Thyroid gland (tissue), 4 donors: ENCODE data around the gene YWHAQ.

Experiments
- POLR2A ChIP-seq, 2 donors: fragments of 450-650 bp; IDR thresholded peaks; one replicate each; pipeline ENCODE4 v1.6.1; 2017; ENCODE audit warnings: antibody characterized with exemption in 2 of 2, mild to moderate bottlenecking in 2 of 2, moderate library complexity in 1 of 2
- TF ChIP-seq, protein P1 (sequence below), 6 experiments: fragments of 200-600 bp in 3 of 6; fragments of 450-650 bp in 3 of 6; sonication (generic) in 3 of 6; IDR thresholded peaks; one replicate each; pipeline ENCODE4 v1.5.1; 2016 to 2019; ENCODE audit warnings: antibody characterized with exemption in 6 of 6, mild to moderate bottlenecking in 2 of 6, inconsistent platforms in 1 of 6, moderate library complexity in 1 of 6

DNA sequence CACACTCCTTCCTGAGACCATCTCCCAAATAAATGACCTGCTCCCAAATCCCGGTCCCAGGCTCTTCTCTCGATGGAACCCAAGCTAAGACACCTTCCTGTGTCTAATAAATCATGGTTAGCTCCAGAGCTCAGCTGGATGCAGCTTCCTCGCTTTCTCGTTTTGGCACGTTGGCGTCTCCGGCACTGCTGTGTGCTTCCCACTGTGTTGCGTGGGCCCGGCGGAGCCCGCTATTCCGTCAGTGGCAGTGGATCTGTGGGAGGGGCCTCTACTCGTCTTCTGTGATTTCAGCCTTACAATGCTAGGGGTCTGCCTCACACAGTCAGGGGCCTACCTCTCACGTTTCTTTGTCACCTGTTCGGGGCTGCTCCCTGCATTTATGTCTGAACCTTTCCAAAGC is 29.4 kb upstream of the YWHAQ start:
- TF ChIP-seq, protein P1, sequence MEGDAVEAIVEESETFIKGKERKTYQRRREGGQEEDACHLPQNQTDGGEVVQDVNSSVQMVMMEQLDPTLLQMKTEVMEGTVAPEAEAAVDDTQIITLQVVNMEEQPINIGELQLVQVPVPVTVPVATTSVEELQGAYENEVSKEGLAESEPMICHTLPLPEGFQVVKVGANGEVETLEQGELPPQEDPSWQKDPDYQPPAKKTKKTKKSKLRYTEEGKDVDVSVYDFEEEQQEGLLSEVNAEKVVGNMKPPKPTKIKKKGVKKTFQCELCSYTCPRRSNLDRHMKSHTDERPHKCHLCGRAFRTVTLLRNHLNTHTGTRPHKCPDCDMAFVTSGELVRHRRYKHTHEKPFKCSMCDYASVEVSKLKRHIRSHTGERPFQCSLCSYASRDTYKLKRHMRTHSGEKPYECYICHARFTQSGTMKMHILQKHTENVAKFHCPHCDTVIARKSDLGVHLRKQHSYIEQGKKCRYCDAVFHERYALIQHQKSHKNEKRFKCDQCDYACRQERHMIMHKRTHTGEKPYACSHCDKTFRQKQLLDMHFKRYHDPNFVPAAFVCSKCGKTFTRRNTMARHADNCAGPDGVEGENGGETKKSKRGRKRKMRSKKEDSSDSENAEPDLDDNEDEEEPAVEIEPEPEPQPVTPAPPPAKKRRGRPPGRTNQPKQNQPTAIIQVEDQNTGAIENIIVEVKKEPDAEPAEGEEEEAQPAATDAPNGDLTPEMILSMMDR (IDR thresholded peaks at IDR 0.05), result no peak
- no peak for TF ChIP-seq POLR2A (IDR thresholded peaks at IDR 0.05)
